Transverse colon (tissue), 4 donors: Measurements from ENCODE around the gene ARHGEF16. TPM values are rescaled to one million over a fixed set of nuclear protein-coding genes. Genes with fewer than 3 reads are reported as not detected.

Experiments
- DNase-seq: peaks from one replicate; pipeline ENCODE4 v3.0.0-alpha.2; 2019
- H3K27ac ChIP-seq, 4 donors: fragments of 200-600 bp; sonication (generic); 2 replicates each; pipeline ENCODE4 v1.5.1; 2016 to 2018; ENCODE audit warnings: inconsistent platforms in 4 of 4
- H3K27me3 ChIP-seq: fragments of 200-600 bp; sonication (generic); 2 replicates; pipeline ENCODE4 v1.5.1; 2017; ENCODE audit warnings: inconsistent platforms
- H3K36me3 ChIP-seq, 4 donors: fragments of 200-600 bp; sonication (generic); 2 replicates each; pipeline ENCODE4 v1.5.1; 2017 to 2019; ENCODE audit warnings: inconsistent platforms in 4 of 4
- H3K4me1 ChIP-seq, 4 donors: fragments of 200-600 bp; sonication (generic); 2 replicates each; pipeline ENCODE4 v1.5.1; 2017 to 2020; ENCODE audit warnings: inconsistent platforms in 4 of 4
- H3K4me3 ChIP-seq, 4 donors: fragments of 200-600 bp; sonication (generic); 1 replicate in 1 of 4; 2 replicates in 3 of 4; pipeline versions ENCODE4 v1.5.1 to v1.6.1; 2017 to 2019; ENCODE audit warnings: inconsistent platforms in 4 of 4
- H3K9me3 ChIP-seq, 2 donors: fragments of 200-600 bp; sonication (generic); 2 replicates each; pipeline ENCODE4 v1.5.1; 2017 to 2019; ENCODE audit warnings: inconsistent platforms in 2 of 2
- CTCF ChIP-seq, 5 experiments: fragments of 200-600 bp in 3 of 5; fragments of 450-650 bp in 2 of 5; sonication (generic) in 3 of 5; IDR thresholded peaks; 1 replicate in 2 of 5; 2 replicates in 3 of 5; pipeline ENCODE4 v1.5.1; 2016 to 2017; ENCODE audit warnings: antibody characterized with exemption in 5 of 5, inconsistent platforms in 3 of 5, mild to moderate bottlenecking in 2 of 5, moderate library complexity in 1 of 5
- EP300 ChIP-seq: sonication (generic); formaldehyde crosslinking; IDR thresholded peaks from one replicate; pipeline ENCODE4 v1.6.1; 2017; ENCODE audit warnings: antibody characterized with exemption, low read depth
- POLR2A ChIP-seq: fragments of 450-650 bp; IDR thresholded peaks from one replicate; pipeline ENCODE4 v1.6.1; 2016; ENCODE audit warnings: antibody characterized with exemption, mild to moderate bottlenecking, moderate library complexity
- POLR2AphosphoS5 ChIP-seq, 3 donors: sonication (generic); formaldehyde crosslinking; IDR thresholded peaks; one replicate each; pipeline ENCODE4 v1.6.1; 2016; ENCODE audit warnings: antibody characterized with exemption in 3 of 3
- WGBS, 2 donors: methylation state at CpG; one replicate each; pipeline ENCODE4 v1.1.5; 2018; ENCODE audit warnings: low coverage in 1 of 2; 5-methylcytosine and 5-hydroxymethylcytosine counted together
- in situ Hi-C, 4 donors: fragments of 200-750 bp; cut with MboI; loops; one replicate each; pipeline versions ENCODE4 v1.15.0 to v1.15.1; 2017; ENCODE audit warnings: low sequenced_read_pairs in 3 of 4, low pct_ligation_motif_present in 1 of 4, low pct_unique_long_range_greater_than_20kb in 1 of 4
- intact Hi-C: fragments of 100-400 bp; cut with DNase I; formaldehyde crosslinking; loops from one replicate; pipeline ENCODE4 v1.15.1; 2023; ENCODE audit warnings: low total_unique reads
- total RNA-seq, 4 donors: library from RNA; depleted of rRNA; stranded (reverse); fragments of >200 nt; gene quantifications; one replicate each; pipeline ENCODE4 v1.1.0, GENCODE V29; 2016

The ARHGEF16 gene
- total RNA-seq, 4 donors from 2014 or later, result 104 to 240 (median 145) TPM

GRCh38 chr1:3473381-3473844 is 18.9 kb downstream of the ARHGEF16 start:
- no peak overlapping the region for H3K27ac ChIP-seq
- no peaks in the 10 kb centered on the region for H3K36me3 ChIP-seq
- no peak for TF ChIP-seq POLR2A
- TF ChIP-seq EP300, result no peak
- TF ChIP-seq CTCF (IDR thresholded peaks at IDR 0.05), result no peak
- TF ChIP-seq POLR2AphosphoS5 (IDR thresholded peaks at IDR 0.05), result no peak
- peaks cover 0 to 7% (median 0%) of the 10 kb centered on the region in 4 donors for H3K4me1 ChIP-seq
- H3K9me3 ChIP-seq, result no peaks in the 10 kb centered on the region
- no peak overlapping the region for H3K4me3 ChIP-seq
- no peaks in the 10 kb centered on the region for H3K27me3 ChIP-seq
- in situ Hi-C loops, result no loop called here
- DNase-seq, result no peak
- intact Hi-C loops, result no loop called here
- WGBS, 2 donors, result 65 to 78% methylated on average over 4 to 20 of the region's 20 CpGs

- DNase-seq, result no peak
- intact Hi-C loops, result no loop called here
- H3K36me3 ChIP-seq, result no peaks in the 10 kb centered on the region
- no peaks in the 10 kb centered on the region for H3K9me3 ChIP-seq
- TF ChIP-seq POLR2A (no peak), POLR2AphosphoS5 (IDR thresholded peaks at IDR 0.05) (no peak), CTCF (IDR thresholded peaks at IDR 0.05) (no peak), EP300 (no peak)
- peaks cover 0 to 7% (median 0%) of the 10 kb centered on the region in 4 donors for H3K4me1 ChIP-seq
- no peaks in the 10 kb centered on the region for H3K27me3 ChIP-seq
- no peak overlapping the region for H3K27ac ChIP-seq
- WGBS, 2 donors, result 91% methylated on average over 8 of the region's 8 CpGs; no CpG with 5 or more reads in 1 of the 2 donors
- in situ Hi-C loops, result no loop called here
- H3K4me3 ChIP-seq, result no peak overlapping the region
Observed at GRCh38 chr1:3474016-3474415, 19.6 kb downstream of the ARHGEF16 start.

- in situ Hi-C loops (no loop called here), intact Hi-C loops (no loop called here)
- Histone ChIP-seq H3K27ac (no peak overlapping the region), H3K4me1 (peaks cover 0 to 7% (median 0%) of the 10 kb centered on the region in 4 donors), H3K9me3 (no peaks in the 10 kb centered on the region), H3K4me3 (no peak overlapping the region), H3K27me3 (no peaks in the 10 kb centered on the region), H3K36me3 (no peaks in the 10 kb centered on the region)
- DNase-seq, result no peak
- 68% methylated on average over 6 of the region's 10 CpGs; no CpG with 5 or more reads in 1 of the 2 donors for WGBS, 2 donors
- TF ChIP-seq POLR2A (no peak), POLR2AphosphoS5 (IDR thresholded peaks at IDR 0.05) (no peak)
Observed at GRCh38 chr1:3474421-3474820, 20.0 kb downstream of the ARHGEF16 start.

- WGBS, 2 donors, result 80% methylated on average over 10 of the region's 14 CpGs; no CpG with 5 or more reads in 1 of the 2 donors
- DNase-seq, result no peak
- no peaks in the 10 kb centered on the region for H3K36me3 ChIP-seq
Observed at GRCh38 chr1:3475839-3476573, 21.5 kb downstream of the ARHGEF16 start.

More at GRCh38 chr1:3475839-3476573, 21.5 kb downstream of the ARHGEF16 start:
- intact Hi-C loops (no loop called here), in situ Hi-C loops (no loop called here)
- no peak for TF ChIP-seq EP300
- no peak for TF ChIP-seq POLR2A
- no peak for TF ChIP-seq POLR2AphosphoS5 (IDR thresholded peaks at IDR 0.05)
- no peak for TF ChIP-seq CTCF (IDR thresholded peaks at IDR 0.05)
- H3K9me3 ChIP-seq, result no peaks in the 10 kb centered on the region
- H3K4me1 ChIP-seq, result peaks cover 0 to 16% (median 4%) of the 10 kb centered on the region in 4 donors
- H3K27ac ChIP-seq, result no peak overlapping the region
- H3K27me3 ChIP-seq, result no peaks in the 10 kb centered on the region
- no peak overlapping the region for H3K4me3 ChIP-seq
